HCT116 (cell line): ENCODE measurements around the gene MRPS27. TPM values are rescaled to one million over a fixed set of nuclear protein-coding genes. Genes with fewer than 3 reads are reported as not detected.

Experiments used
- ATAC-seq: fragments of 200-7000 bp; cut with Tn5 transposase; 2 replicates; pipeline ENCODE4 v1.9.1; 2020; ENCODE audit warnings: mild to moderate bottlenecking, moderate library complexity
- BruUV-seq: library from RNA; stranded (reverse); fragments of 400-500 nt; replicated peaks from 2 replicates; lab custom pipeline; 2021; lab: Mats Ljungman, UMichigan
- CTCF ChIA-PET: fragments of 300-600 bp; sonication (Branson Sonifier 250); formaldehyde crosslinking; loops from one replicate; lab custom pipeline; 2021; ENCODE audit warnings: antibody characterized with exemption; lab: Charles Lee
- POLR2A ChIA-PET: fragments of 300-600, 350-600 bp; sonication (Branson Sonifier 250); formaldehyde crosslinking; loops from one replicate; lab custom pipeline; 2021; ENCODE audit warnings: antibody characterized with exemption; lab: Charles Lee
- RAD21 ChIA-PET, 2 experiments: fragments of 300-600 bp; sonication (Branson Sonifier 250); formaldehyde crosslinking; loops; one replicate each; lab custom pipeline; 2023; ENCODE audit warnings: low total read pairs in 2 of 2; ENCODE audit not compliant: uncharacterized antibody in 2 of 2, unreplicated experiment in 2 of 2, low non-redundant PET in 1 of 2; lab: Charles Lee
- DNase-seq: peaks from one replicate; pipeline ENCODE4 v3.0.0-alpha.2; 2010; ENCODE audit warnings: low read depth, low spot score
- H2AFZ ChIP-seq: fragments of 200-600 bp; shearing (Covaris generic), sonication (generic); 2 replicates; pipeline ENCODE4 v1.6.1; 2017; ENCODE audit warnings: low read depth, mixed run types, mixed read lengths, antibody characterized with exemption, low read length; ENCODE audit not compliant: poor library complexity, severe bottlenecking
- H3K27ac ChIP-seq: 2 replicates; pipeline ENCODE4 v1.5.1; 2012; ENCODE audit warnings: low read depth, low read length
- H3K27me3 ChIP-seq: fragments of 200-600 bp; sonication (generic); 2 replicates; pipeline ENCODE4 v1.6.1; 2016; ENCODE audit warnings: mixed run types, low read length, mixed read lengths; ENCODE audit not compliant: insufficient read depth
- H3K36me3 ChIP-seq, 2 experiments: fragments of 200-500 bp in 1 of 2; fragments of 200-600 bp in 1 of 2; sonication (Bioruptor generic) in 1 of 2; sonication (generic) in 1 of 2; 2 replicates each; pipeline versions ENCODE4 v1.5.1 to v1.6.1; 2014 to 2016; ENCODE audit warnings: low read length in 2 of 2, inconsistent platforms in 1 of 2, mixed read lengths in 1 of 2, mixed run types in 1 of 2; ENCODE audit not compliant: insufficient read depth in 2 of 2, control insufficient read depth in 1 of 2
- H3K4me1 ChIP-seq, 2 experiments: fragments of 200-600 bp in 1 of 2; sonication (generic) in 1 of 2; 2 replicates each; pipeline versions ENCODE4 v1.5.1 to v1.6.1; 2012 to 2017; ENCODE audit warnings: low read length in 2 of 2, inconsistent platforms in 1 of 2, mild to moderate bottlenecking in 1 of 2, mixed read lengths in 1 of 2, mixed run types in 1 of 2, moderate library complexity in 1 of 2; ENCODE audit not compliant: insufficient read depth in 2 of 2, control insufficient read depth in 1 of 2
- H3K4me2 ChIP-seq: fragments of 200-600 bp; sonication (generic); 2 replicates; pipeline ENCODE4 v1.6.1; 2017; ENCODE audit warnings: mixed run types, low read length, mixed read lengths
- H3K4me3 ChIP-seq, 2 experiments: fragments of 200-600 bp in 1 of 2; sonication (generic) in 1 of 2; replicated peaks in 1 of 2; 2 replicates each; pipeline ENCODE4 v1.5.1; 2011 to 2016; ENCODE audit warnings: low read length in 2 of 2, control low read depth in 1 of 2, low read depth in 1 of 2, mild to moderate bottlenecking in 1 of 2, mixed read lengths in 1 of 2, mixed run types in 1 of 2
- H3K79me2 ChIP-seq: fragments of 200-600 bp; sonication (generic); 2 replicates; pipeline ENCODE4 v1.6.1; 2017; ENCODE audit warnings: mild to moderate bottlenecking, mixed run types, low read length, moderate library complexity, mixed read lengths; ENCODE audit not compliant: insufficient read depth
- H3K9ac ChIP-seq: fragments of 200-600 bp; sonication (generic); 2 replicates; pipeline ENCODE4 v1.6.1; 2016; ENCODE audit warnings: low read length, mixed read lengths
- H3K9me2 ChIP-seq: fragments of 200-600 bp; sonication (generic), shearing (Covaris generic); 2 replicates; pipeline ENCODE4 v1.6.1; 2017; ENCODE audit warnings: mixed run types, mild to moderate bottlenecking, moderate library complexity; ENCODE audit not compliant: insufficient read depth
- H3K9me3 ChIP-seq, 2 experiments: fragments of 200-500 bp in 1 of 2; fragments of 200-600 bp in 1 of 2; sonication (Bioruptor generic) in 1 of 2; sonication (generic) in 1 of 2; 2 replicates each; pipeline ENCODE4 v1.6.1; 2014 to 2017; ENCODE audit warnings: low read length in 2 of 2, mixed read lengths in 2 of 2, inconsistent platforms in 1 of 2, low read depth in 1 of 2, mild to moderate bottlenecking in 1 of 2, mixed run types in 1 of 2, moderate library complexity in 1 of 2; ENCODE audit not compliant: control insufficient read depth in 1 of 2, insufficient read depth in 1 of 2
- H4K20me1 ChIP-seq: fragments of 200-600 bp; sonication (generic), shearing (Covaris generic); 2 replicates; pipeline ENCODE4 v1.6.1; 2017; ENCODE audit warnings: mixed run types, mild to moderate bottlenecking, moderate library complexity; ENCODE audit not compliant: insufficient read depth
- CBX3 ChIP-seq: IDR thresholded peaks from 2 replicates; pipeline ENCODE4 v1.6.1; 2012; ENCODE audit warnings: low read depth
- CEBPB ChIP-seq: IDR thresholded peaks from 2 replicates; pipeline ENCODE4 v1.6.1; 2012; ENCODE audit warnings: low read depth
- JUND ChIP-seq: IDR thresholded peaks from 2 replicates; pipeline ENCODE4 v1.6.1; 2012
- POLR2A ChIP-seq: IDR thresholded peaks from 2 replicates; pipeline ENCODE4 v1.7.0; 2011; ENCODE audit warnings: borderline replicate concordance; ENCODE audit not compliant: insufficient read depth, insufficient read length; ENCODE audit errors: extremely low read depth
- RAD21 ChIP-seq: IDR thresholded peaks from 2 replicates; pipeline ENCODE4 v1.6.1; 2012; ENCODE audit warnings: low read depth, mild to moderate bottlenecking
- SIN3A ChIP-seq: IDR thresholded peaks from 2 replicates; pipeline ENCODE4 v1.6.1; 2012; ENCODE audit warnings: low read depth
- SRF ChIP-seq: IDR thresholded peaks from 2 replicates; pipeline ENCODE4 v1.6.1; 2012; ENCODE audit warnings: low read depth
- ZFX ChIP-seq: fragments of 450-650 bp; IDR thresholded peaks from 2 replicates; pipeline ENCODE4 v1.6.1; 2017
- ZNF274 ChIP-seq: fragments of 200-500 bp; sonication (Bioruptor generic); IDR thresholded peaks from 2 replicates; pipeline ENCODE4 v1.6.1; 2014; ENCODE audit warnings: mild to moderate bottlenecking, low read depth, low read length, inconsistent platforms
- intact Hi-C: fragments of 100-400 bp; cut with micrococcal nuclease; formaldehyde crosslinking; loops from 2 replicates; pipeline ENCODE4 v1.10.0; 2022
- total RNA-seq: library from RNA; stranded (reverse); gene quantifications from one replicate; pipeline ENCODE4 v1.2.1, GENCODE V29; 2021; ENCODE audit not compliant: unreplicated experiment
- TF ChIP-seq, protein P1 (sequence below), 3 experiments: fragments of 200-600 bp in 1 of 3; sonication (generic) in 1 of 3; IDR thresholded peaks in 2 of 3; conservative IDR thresholded peaks in 1 of 3; 2 replicates each; pipeline ENCODE4 v1.5.1; 2012 to 2017; ENCODE audit warnings: low read depth in 2 of 3, low read length in 2 of 3, antibody characterized with exemption in 1 of 3, borderline replicate concordance in 1 of 3, control low read depth in 1 of 3, mild to moderate bottlenecking in 1 of 3, mixed read lengths in 1 of 3, mixed run types in 1 of 3, moderate library complexity in 1 of 3; ENCODE audit not compliant: insufficient read depth in 1 of 3
- TF ChIP-seq, protein P2 (sequence below): IDR thresholded peaks from 2 replicates; pipeline ENCODE4 v1.6.1; 2012
- TF ChIP-seq, protein P3 (sequence below): IDR thresholded peaks from 2 replicates; pipeline ENCODE4 v1.6.1; 2012; ENCODE audit warnings: low read depth
- TF ChIP-seq, protein P4 (sequence below): IDR thresholded peaks from 2 replicates; pipeline ENCODE4 v1.6.1; 2012

Gene MRPS27
- total RNA-seq, 1 experiment from 2014 or later: 113 TPM

DNA sequence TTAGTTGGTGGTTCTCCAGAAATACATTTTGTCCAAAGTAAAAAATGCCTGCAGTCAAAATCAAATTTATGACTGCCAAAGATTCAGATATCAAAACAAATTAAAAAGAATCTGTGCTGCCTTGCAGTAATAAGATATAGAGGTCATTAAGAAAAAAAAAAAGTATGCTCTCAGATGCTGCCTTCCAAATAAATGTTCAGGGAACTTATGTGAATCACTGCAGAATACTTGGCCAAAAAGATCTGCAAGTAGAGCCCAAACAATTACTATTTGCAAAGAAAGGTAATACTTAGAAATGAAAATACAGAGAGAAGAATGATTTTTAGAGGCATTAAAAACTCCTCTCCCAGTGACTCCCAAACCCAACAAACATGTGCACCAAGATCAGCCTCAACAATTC lies 52.4 kb downstream of the MRPS27 start:
- ChIA-PET POLR2A (no interaction called here), CTCF (no interaction called here), RAD21 (no interaction called here)
- TF ChIP-seq SRF: no peak
- no peak for TF ChIP-seq ZNF274
- TF ChIP-seq CEBPB: no peak
- no peak for TF ChIP-seq RAD21
- TF ChIP-seq, protein P1, sequence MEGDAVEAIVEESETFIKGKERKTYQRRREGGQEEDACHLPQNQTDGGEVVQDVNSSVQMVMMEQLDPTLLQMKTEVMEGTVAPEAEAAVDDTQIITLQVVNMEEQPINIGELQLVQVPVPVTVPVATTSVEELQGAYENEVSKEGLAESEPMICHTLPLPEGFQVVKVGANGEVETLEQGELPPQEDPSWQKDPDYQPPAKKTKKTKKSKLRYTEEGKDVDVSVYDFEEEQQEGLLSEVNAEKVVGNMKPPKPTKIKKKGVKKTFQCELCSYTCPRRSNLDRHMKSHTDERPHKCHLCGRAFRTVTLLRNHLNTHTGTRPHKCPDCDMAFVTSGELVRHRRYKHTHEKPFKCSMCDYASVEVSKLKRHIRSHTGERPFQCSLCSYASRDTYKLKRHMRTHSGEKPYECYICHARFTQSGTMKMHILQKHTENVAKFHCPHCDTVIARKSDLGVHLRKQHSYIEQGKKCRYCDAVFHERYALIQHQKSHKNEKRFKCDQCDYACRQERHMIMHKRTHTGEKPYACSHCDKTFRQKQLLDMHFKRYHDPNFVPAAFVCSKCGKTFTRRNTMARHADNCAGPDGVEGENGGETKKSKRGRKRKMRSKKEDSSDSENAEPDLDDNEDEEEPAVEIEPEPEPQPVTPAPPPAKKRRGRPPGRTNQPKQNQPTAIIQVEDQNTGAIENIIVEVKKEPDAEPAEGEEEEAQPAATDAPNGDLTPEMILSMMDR (IDR thresholded peaks at IDR 0.05 in 2 of 3, conservative IDR thresholded peaks at IDR 0.05 in 1 of 3; ENCODE audit: borderline replicate concordance in 1 of 3, insufficient read depth in 1 of 3, low read depth in 2 of 3, low read length in 2 of 3): no peak
- TF ChIP-seq ZFX: no peak
- TF ChIP-seq SIN3A: no peak
- TF ChIP-seq, protein P2, sequence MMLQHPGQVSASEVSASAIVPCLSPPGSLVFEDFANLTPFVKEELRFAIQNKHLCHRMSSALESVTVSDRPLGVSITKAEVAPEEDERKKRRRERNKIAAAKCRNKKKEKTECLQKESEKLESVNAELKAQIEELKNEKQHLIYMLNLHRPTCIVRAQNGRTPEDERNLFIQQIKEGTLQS: no peak
- no peak for TF ChIP-seq POLR2A
- TF ChIP-seq CBX3: no peak
- TF ChIP-seq, protein P3, sequence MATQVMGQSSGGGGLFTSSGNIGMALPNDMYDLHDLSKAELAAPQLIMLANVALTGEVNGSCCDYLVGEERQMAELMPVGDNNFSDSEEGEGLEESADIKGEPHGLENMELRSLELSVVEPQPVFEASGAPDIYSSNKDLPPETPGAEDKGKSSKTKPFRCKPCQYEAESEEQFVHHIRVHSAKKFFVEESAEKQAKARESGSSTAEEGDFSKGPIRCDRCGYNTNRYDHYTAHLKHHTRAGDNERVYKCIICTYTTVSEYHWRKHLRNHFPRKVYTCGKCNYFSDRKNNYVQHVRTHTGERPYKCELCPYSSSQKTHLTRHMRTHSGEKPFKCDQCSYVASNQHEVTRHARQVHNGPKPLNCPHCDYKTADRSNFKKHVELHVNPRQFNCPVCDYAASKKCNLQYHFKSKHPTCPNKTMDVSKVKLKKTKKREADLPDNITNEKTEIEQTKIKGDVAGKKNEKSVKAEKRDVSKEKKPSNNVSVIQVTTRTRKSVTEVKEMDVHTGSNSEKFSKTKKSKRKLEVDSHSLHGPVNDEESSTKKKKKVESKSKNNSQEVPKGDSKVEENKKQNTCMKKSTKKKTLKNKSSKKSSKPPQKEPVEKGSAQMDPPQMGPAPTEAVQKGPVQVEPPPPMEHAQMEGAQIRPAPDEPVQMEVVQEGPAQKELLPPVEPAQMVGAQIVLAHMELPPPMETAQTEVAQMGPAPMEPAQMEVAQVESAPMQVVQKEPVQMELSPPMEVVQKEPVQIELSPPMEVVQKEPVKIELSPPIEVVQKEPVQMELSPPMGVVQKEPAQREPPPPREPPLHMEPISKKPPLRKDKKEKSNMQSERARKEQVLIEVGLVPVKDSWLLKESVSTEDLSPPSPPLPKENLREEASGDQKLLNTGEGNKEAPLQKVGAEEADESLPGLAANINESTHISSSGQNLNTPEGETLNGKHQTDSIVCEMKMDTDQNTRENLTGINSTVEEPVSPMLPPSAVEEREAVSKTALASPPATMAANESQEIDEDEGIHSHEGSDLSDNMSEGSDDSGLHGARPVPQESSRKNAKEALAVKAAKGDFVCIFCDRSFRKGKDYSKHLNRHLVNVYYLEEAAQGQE: no peak
- no peak for TF ChIP-seq JUND
- TF ChIP-seq, protein P4, sequence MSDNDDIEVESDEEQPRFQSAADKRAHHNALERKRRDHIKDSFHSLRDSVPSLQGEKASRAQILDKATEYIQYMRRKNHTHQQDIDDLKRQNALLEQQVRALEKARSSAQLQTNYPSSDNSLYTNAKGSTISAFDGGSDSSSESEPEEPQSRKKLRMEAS: no peak
- H3K9me3 ChIP-seq: no peaks in the 10 kb centered on the region
- H3K4me3 ChIP-seq: no peak overlapping the region
- no peaks in the 10 kb centered on the region for H3K9me2 ChIP-seq
- no peaks in the 10 kb centered on the region for H3K36me3 ChIP-seq
- H3K79me2 ChIP-seq: peaks cover 85% of the 10 kb centered on the region
- H3K4me1 ChIP-seq: no peaks in the 10 kb centered on the region
- H3K4me2 ChIP-seq: no peak overlapping the region
- peaks cover 4% of the 10 kb centered on the region; the same call in 1 of the 2 replicates for H4K20me1 ChIP-seq
- BruUV-seq: no TSS peak
- H3K27me3 ChIP-seq: no peaks in the 10 kb centered on the region
- H3K27ac ChIP-seq: no peak overlapping the region
- intact Hi-C loops: loop anchor here (5.0 to 10.0 kb wide), 2 partner anchors 130 to 333 kb away; no protein-coding TSS in a partner anchor
- H3K9ac ChIP-seq: no peak overlapping the region
- no peak for DNase-seq
- no peak for ATAC-seq
- H2AFZ ChIP-seq: no peak overlapping the region
